Tibial artery (tissue), 4 donors: Measurements from ENCODE around the gene ANKUB1.

Experiments used
- DNase-seq, 2 donors: peaks; one replicate each; pipeline ENCODE4 v3.0.0-alpha.2; 2019
- H3K27ac ChIP-seq, 2 donors: fragments of 200-600 bp; sonication (generic) in 1 of 2; 1 replicate in 1 of 2; 2 replicates in 1 of 2; pipeline ENCODE4 v1.5.1; 2018 to 2019; ENCODE audit warnings: mild to moderate bottlenecking in 1 of 2
- H3K27me3 ChIP-seq, 2 donors: fragments of 200-600 bp; sonication (generic) in 1 of 2; one replicate each; pipeline versions ENCODE4 v1.5.1 to v1.6.0; 2016 to 2019
- H3K36me3 ChIP-seq, 3 donors: fragments of 200-600 bp; sonication (generic) in 2 of 3; one replicate each; pipeline ENCODE4 v1.5.1; 2016 to 2019; ENCODE audit warnings: mild to moderate bottlenecking in 2 of 3
- H3K4me1 ChIP-seq, 4 donors: fragments of 200-600 bp; sonication (generic) in 2 of 4; 1 replicate in 3 of 4; 2 replicates in 1 of 4; pipeline ENCODE4 v1.5.1; 2016 to 2019
- H3K4me3 ChIP-seq, 2 donors: fragments of 200-600 bp; sonication (generic) in 1 of 2; 1 replicate in 1 of 2; 2 replicates in 1 of 2; pipeline ENCODE4 v1.5.1; 2018 to 2019; ENCODE audit warnings: mild to moderate bottlenecking in 2 of 2
- H3K9me3 ChIP-seq, 3 donors: fragments of 200-600 bp; sonication (generic) in 1 of 3; one replicate each; pipeline ENCODE4 v1.5.1; 2016 to 2019
- intact Hi-C: fragments of 100-400 bp; cut with DNase I; formaldehyde crosslinking; loops from one replicate; pipeline ENCODE4 v1.15.0; 2023; ENCODE audit warnings: low total_unique reads
- TF ChIP-seq, protein P1 (sequence below), 2 experiments: fragments of 200-600 bp in 1 of 2; fragments of 450-650 bp in 1 of 2; IDR thresholded peaks; one replicate each; pipeline ENCODE4 v1.5.1; 2017 to 2019; ENCODE audit warnings: antibody characterized with exemption in 2 of 2, mild to moderate bottlenecking in 1 of 2, moderate library complexity in 1 of 2

The ANKUB1 gene

GRCh38 chr3:149796026-149796425, 3.7 kb upstream of the ANKUB1 start:
- no peak for DNase-seq
- no peaks in the 10 kb centered on the region for H3K36me3 ChIP-seq
- H3K9me3 ChIP-seq, result no peaks in the 10 kb centered on the region
- H3K4me1 ChIP-seq, result no peaks in the 10 kb centered on the region
- H3K27me3 ChIP-seq, result no peaks in the 10 kb centered on the region
- TF ChIP-seq, protein P1, sequence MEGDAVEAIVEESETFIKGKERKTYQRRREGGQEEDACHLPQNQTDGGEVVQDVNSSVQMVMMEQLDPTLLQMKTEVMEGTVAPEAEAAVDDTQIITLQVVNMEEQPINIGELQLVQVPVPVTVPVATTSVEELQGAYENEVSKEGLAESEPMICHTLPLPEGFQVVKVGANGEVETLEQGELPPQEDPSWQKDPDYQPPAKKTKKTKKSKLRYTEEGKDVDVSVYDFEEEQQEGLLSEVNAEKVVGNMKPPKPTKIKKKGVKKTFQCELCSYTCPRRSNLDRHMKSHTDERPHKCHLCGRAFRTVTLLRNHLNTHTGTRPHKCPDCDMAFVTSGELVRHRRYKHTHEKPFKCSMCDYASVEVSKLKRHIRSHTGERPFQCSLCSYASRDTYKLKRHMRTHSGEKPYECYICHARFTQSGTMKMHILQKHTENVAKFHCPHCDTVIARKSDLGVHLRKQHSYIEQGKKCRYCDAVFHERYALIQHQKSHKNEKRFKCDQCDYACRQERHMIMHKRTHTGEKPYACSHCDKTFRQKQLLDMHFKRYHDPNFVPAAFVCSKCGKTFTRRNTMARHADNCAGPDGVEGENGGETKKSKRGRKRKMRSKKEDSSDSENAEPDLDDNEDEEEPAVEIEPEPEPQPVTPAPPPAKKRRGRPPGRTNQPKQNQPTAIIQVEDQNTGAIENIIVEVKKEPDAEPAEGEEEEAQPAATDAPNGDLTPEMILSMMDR (IDR thresholded peaks at IDR 0.05), result no peak
- H3K4me3 ChIP-seq, result no peak overlapping the region
- intact Hi-C loops, result no loop called here
- H3K27ac ChIP-seq, result no peak overlapping the region

DNA sequence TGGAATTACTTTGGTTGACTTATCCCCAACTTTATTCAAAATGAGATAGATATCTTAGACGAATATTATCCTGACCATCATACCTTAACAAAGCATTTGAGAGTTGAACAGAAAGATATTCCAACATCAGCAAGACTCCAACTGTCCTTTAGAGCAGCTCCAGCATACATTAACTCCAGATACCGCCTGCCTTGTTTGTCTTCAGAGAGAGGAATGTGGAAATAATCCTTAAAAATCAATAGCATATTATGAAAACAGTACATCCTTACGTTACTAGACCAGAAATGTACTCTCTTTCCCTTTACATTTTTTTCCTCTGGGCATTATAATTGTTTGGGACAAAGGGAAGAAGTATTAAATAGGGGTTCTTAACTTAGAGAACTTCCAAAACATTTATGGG, 1.7 kb downstream of the ANKUB1 start:
- TF ChIP-seq, protein P1 (IDR thresholded peaks at IDR 0.05), result no peak
- H3K27me3 ChIP-seq, result peaks cover 0 to 2% of the 10 kb centered on the region in 2 donors
- intact Hi-C loops, result no loop called here
- no peaks in the 10 kb centered on the region for H3K9me3 ChIP-seq
- no peak overlapping the region for H3K4me3 ChIP-seq
- H3K4me1 ChIP-seq, result no peaks in the 10 kb centered on the region
- no peak overlapping the region for H3K27ac ChIP-seq
- no peak for DNase-seq
- no peaks in the 10 kb centered on the region for H3K36me3 ChIP-seq

- TF ChIP-seq, protein P1 (IDR thresholded peaks at IDR 0.05), result no peak
- intact Hi-C loops, result no loop called here
- DNase-seq, result no peak
- Histone ChIP-seq H3K36me3 (no peaks in the 10 kb centered on the region), H3K27ac (no peak overlapping the region), H3K27me3 (peaks cover 0 to 2% of the 10 kb centered on the region in 2 donors), H3K9me3 (no peaks in the 10 kb centered on the region), H3K4me3 (no peak overlapping the region), H3K4me1 (no peaks in the 10 kb centered on the region)
These were observed 2.1 kb downstream of the ANKUB1 start for GRCh38 chr3:149790268-149790667.

GRCh38 chr3:149784064-149784704, 8.2 kb downstream of the ANKUB1 start:
- Histone ChIP-seq H3K4me3 (no peak overlapping the region), H3K4me1 (peaks cover 0 to 14% (median 8%) of the 10 kb centered on the region in 4 donors), H3K36me3 (no peaks in the 10 kb centered on the region), H3K27me3 (no peaks in the 10 kb centered on the region), H3K9me3 (no peaks in the 10 kb centered on the region), H3K27ac (peak overlapping the region; percentile 14 to 56)
- intact Hi-C loops, result no loop called here
- DNase-seq, result no peak
- TF ChIP-seq, protein P1 (IDR thresholded peaks at IDR 0.05), result no peak

DNA sequence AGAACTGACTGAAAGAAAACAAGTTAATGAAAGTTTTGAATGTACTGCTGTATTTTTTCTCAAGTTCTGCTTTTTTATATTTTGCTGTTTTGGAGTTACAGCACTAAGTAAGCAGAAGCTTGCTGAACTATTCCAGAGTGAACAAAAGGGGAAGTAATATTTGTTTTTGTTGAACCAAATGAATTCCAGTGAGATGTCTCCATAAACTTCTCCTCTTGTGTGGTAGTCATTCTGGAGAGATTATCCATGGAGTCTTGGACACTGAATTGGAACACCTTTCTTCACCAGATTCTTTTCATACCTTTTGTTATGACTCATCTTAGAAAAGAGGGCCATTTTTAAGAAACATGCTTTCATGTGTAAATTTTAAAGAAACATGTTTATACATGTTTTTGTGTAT, 8.8 kb downstream of the ANKUB1 start:
- H3K27ac ChIP-seq, result peak overlapping the region; percentile 14 to 56
- TF ChIP-seq, protein P1 (IDR thresholded peaks at IDR 0.05), result no peak
- no peak for DNase-seq
- H3K27me3 ChIP-seq, result no peaks in the 10 kb centered on the region
- H3K36me3 ChIP-seq, result no peaks in the 10 kb centered on the region
- H3K4me3 ChIP-seq, result no peak overlapping the region
- H3K4me1 ChIP-seq, result peaks cover 0 to 14% (median 8%) of the 10 kb centered on the region in 4 donors
- no peaks in the 10 kb centered on the region for H3K9me3 ChIP-seq
- intact Hi-C loops, result no loop called here
